ENCODE measurements around the gene VPS13C.
"Not testable (repeated sequence)": the region's sequence is repeated elsewhere in the genome, so short reads cannot be mapped to it uniquely, and the experiment has no call there.

VPS13C gene

GRCh38 chr15:62068810-62069167 is 8.5 kb upstream of the VPS13C start:
- DNase-seq, result no peak

- no peak for DNase-seq
Measured at GRCh38 chr15:62068071-62068809, 8.0 kb upstream of the VPS13C start.

- DNase-seq, result no peak
Measured at GRCh38 chr15:62067448-62068044, 7.3 kb upstream of the VPS13C start.

- DNase-seq, result peak; percentile 65
Measured at GRCh38 chr15:62066663-62067447, 6.6 kb upstream of the VPS13C start, which contains the start of gene C2CD4A. Gene C2CD4A (plus strand): TSS chr15:62066977. CDS start chr15:62067614, 637 bp downstream.

GRCh38 chr15:62063825-62064635 is 3.8 kb upstream of the VPS13C start:
- no peak for DNase-seq

- DNase-seq, result no peak
Measured at GRCh38 chr15:62060896-62061280, 641 bp upstream of the VPS13C start.

GRCh38 chr15:62059816-62060112 is 483 bp downstream of the VPS13C start:
- no peak for DNase-seq

GRCh38 chr15:62059108-62059815 is 985 bp downstream of the VPS13C start:
- DNase-seq, result no peak

GRCh38 chr15:62058327-62059028 is 1.8 kb downstream of the VPS13C start:
- no peak for DNase-seq

GRCh38 chr15:62057341-62057980 is 2.8 kb downstream of the VPS13C start:
- no peak for DNase-seq

- DNase-seq, result no peak
Measured at GRCh38 chr15:62054979-62055378, 5.3 kb downstream of the VPS13C start.

GRCh38 chr15:62053439-62054085 is 6.7 kb downstream of the VPS13C start:
- no peak for DNase-seq

GRCh38 chr15:62052713-62053112 is 7.5 kb downstream of the VPS13C start:
- no peak for DNase-seq

- no peak for DNase-seq
Measured at GRCh38 chr15:62051166-62051565, 9.1 kb downstream of the VPS13C start.

- DNase-seq, result no peak
Measured at GRCh38 chr15:62050115-62050514, 10.1 kb downstream of the VPS13C start.

GRCh38 chr15:62048254-62048653 is 12.0 kb downstream of the VPS13C start:
- DNase-seq, result not testable (repeated sequence)

GRCh38 chr15:62047282-62047827 is 12.9 kb downstream of the VPS13C start:
- no peak for DNase-seq

GRCh38 chr15:62046078-62046743 is 14.0 kb downstream of the VPS13C start:
- no peak for DNase-seq

GRCh38 chr15:62035256-62035924 is 24.9 kb downstream of the VPS13C start:
- no peak for DNase-seq
